ENCODE data around the gene TSSC4. TPM values are rescaled to one million over a fixed set of nuclear protein-coding genes. Genes with fewer than 3 reads are reported as not detected.

Gene TSSC4
- total RNA-seq, 1 experiment from 2014 or later: 34.9 TPM

- DNase-seq (ENCODE audit: low read depth): no peak
Measured at GRCh38 chr11:2386591-2386990, 14.0 kb upstream of the TSSC4 start.

GRCh38 chr11:2387266-2387987 is 13.1 kb upstream of the TSSC4 start:
- DNase-seq (ENCODE audit: low read depth): peak; percentile 78

- no peak for DNase-seq (ENCODE audit: low read depth)
Measured at GRCh38 chr11:2388431-2389376, 11.8 kb upstream of the TSSC4 start.

- no peak for DNase-seq (ENCODE audit: low read depth)
Measured at GRCh38 chr11:2389377-2390026, 11.0 kb upstream of the TSSC4 start.

- no peak for DNase-seq (ENCODE audit: low read depth)
Measured at GRCh38 chr11:2390091-2390724, 10.3 kb upstream of the TSSC4 start.

- peak; percentile 74 for DNase-seq (ENCODE audit: low read depth)
Measured at GRCh38 chr11:2390725-2391151, 9.8 kb upstream of the TSSC4 start.

GRCh38 chr11:2391181-2391975 is 9.2 kb upstream of the TSSC4 start:
- no peak for DNase-seq (ENCODE audit: low read depth)

- DNase-seq (ENCODE audit: low read depth): no peak
Measured at GRCh38 chr11:2392241-2392959, 8.2 kb upstream of the TSSC4 start.

GRCh38 chr11:2393111-2393868 is 7.3 kb upstream of the TSSC4 start:
- DNase-seq (ENCODE audit: low read depth): no peak

GRCh38 chr11:2393941-2394817 is 6.4 kb upstream of the TSSC4 start:
- DNase-seq (ENCODE audit: low read depth): no peak

- DNase-seq (ENCODE audit: low read depth): no peak
Measured at GRCh38 chr11:2394818-2395105, 5.8 kb upstream of the TSSC4 start.

- DNase-seq (ENCODE audit: low read depth): no peak
Measured at GRCh38 chr11:2395211-2395730, 5.3 kb upstream of the TSSC4 start.

- no peak for DNase-seq (ENCODE audit: low read depth)
Measured at GRCh38 chr11:2395856-2396255, 4.7 kb upstream of the TSSC4 start.

- DNase-seq (ENCODE audit: low read depth): no peak
Measured at GRCh38 chr11:2396471-2396870, 4.1 kb upstream of the TSSC4 start.

GRCh38 chr11:2397005-2397404 is 3.5 kb upstream of the TSSC4 start:
- DNase-seq (ENCODE audit: low read depth): no peak

- no peak for DNase-seq (ENCODE audit: low read depth)
Measured at GRCh38 chr11:2398664-2399355, 1.7 kb upstream of the TSSC4 start.

- no peak for DNase-seq (ENCODE audit: low read depth)
Measured at GRCh38 chr11:2399488-2400068, 972 bp upstream of the TSSC4 start.
